ENCODE data around the gene NID1. TPM values are rescaled to one million over a fixed set of nuclear protein-coding genes. Genes with fewer than 3 reads are reported as not detected.
"Not testable (repeated sequence)": the region's sequence is repeated elsewhere in the genome, so short reads cannot be mapped to it uniquely, and the experiment has no call there.

The NID1 gene
- polyA plus RNA-seq, 4 donors, result 143 to 209 (median 187) TPM

DNA sequence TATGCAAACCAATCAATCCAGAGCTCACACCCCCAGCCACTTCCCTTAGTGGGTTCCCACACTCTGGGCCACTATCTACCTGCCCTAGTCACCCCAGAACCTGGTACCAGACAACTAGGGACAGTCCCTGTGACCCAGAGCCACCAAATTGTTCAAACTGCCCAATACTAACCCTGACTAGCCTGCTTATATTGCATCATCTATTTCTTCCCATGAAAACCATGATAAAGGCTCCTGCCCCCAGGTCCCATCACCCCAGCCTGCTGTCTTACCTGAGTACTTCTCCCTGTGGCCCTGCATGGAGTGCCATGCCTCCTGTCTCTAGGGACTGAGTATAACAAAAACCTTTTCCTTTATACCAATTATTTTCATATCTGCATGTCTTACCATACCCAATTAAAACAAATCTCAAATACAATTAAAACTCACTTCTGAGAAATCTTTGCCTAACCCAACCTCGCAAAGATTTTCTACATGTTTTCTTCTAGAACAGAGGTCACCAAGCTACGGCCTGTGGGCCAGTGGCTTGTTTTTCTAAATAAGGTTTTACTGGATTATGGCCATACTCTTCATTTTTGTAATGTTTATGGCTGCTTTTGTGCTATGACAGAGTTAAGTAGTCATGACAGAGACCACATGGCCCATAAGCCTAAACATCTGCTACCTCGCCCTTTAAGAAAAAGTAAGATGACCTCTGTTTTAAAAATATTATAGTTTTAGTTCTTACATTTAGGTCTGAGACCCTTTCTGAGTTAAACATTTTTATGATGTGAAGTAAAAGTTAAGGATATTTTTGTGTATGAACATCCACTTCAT, 31.0 kb upstream of the NID1 start:
- no peak for DNase-seq (ENCODE audit: low read depth in 4 of 4, low spot score in 3 of 4)

DNA sequence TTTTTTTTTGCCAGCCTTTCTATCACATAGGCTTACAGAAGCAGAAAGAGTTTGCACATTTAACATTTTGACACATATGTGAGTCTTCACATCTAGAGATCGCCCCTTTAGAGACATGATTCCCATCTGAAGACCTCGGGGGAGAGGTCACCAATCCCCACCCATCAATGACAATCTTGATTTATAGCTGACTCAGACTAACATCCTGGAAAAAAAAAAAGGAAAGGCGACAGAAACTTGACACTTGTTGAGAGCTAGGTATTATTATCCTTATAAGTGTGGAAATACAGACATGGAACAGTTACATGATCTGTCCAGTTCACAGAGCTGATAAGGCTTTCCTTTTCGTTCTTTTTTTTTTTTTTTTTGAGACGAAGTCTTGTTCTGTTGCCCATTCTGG, 28.0 kb upstream of the NID1 start:
- DNase-seq (ENCODE audit: low read depth in 4 of 4, low spot score in 3 of 4), result no peak

- DNase-seq (ENCODE audit: low read depth in 4 of 4, low spot score in 3 of 4), result no peak
Measured at GRCh38 chr1:236091933-236092318, 27.0 kb upstream of the NID1 start.

DNA sequence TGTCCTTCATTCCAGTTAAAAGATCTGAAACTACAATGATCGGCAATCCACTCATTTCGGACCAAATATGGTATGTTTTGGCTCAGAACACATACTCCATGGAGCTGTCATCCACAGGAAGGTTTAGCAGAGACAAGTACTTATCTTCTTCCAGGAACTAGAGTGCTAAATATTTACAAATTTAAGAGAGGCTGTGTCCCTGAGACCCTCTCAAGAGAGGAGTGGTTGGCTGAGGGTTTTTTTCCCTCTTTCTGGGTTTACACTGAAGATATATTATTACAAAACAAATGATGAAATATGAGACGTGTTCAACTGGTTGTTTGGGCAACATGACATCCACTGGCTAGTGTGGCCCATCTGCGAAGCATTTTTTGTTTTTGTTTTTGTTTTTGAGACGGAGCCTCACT, 25.9 kb upstream of the NID1 start:
- DNase-seq (ENCODE audit: low read depth in 4 of 4, low spot score in 3 of 4), result no peak

DNA sequence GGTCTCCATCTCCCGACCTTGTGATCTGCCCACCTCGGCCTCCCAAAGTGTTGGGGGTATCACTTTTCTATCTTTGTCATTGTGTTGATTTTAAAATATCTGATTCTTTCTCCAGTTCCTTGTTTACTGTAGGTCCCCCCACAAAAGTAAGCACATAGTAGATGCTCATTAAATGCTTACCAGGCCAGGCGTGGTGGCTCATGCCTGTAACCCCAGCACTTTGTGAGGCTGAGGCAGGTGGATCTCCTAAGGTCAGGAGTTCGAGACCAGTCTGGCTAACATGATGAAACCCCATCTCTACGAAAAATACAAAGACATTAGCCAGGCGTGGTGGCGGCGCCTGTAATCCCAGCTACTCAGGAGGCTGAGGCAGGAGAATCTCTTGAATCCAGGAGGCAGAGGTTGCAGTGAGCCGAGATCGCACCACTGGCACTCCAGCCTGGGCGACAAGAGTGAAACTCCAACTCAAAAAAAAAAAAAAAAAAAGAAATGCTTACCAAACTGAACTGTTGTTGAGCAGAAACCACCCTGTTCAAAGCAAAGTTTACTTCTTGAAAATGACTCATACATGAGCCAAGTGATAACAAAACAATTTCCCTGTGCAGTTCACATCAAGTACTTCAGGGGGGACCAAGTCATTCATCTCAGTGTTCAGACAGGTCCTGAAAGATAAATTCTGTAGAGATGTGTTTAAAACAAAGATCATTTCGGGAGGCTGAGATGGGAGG, 24.3 kb upstream of the NID1 start:
- no peak for DNase-seq (ENCODE audit: low read depth in 4 of 4, low spot score in 3 of 4)

GRCh38 chr1:236086537-236086936, 21.6 kb upstream of the NID1 start:
- no peak for DNase-seq (ENCODE audit: low read depth in 4 of 4, low spot score in 3 of 4)

DNA sequence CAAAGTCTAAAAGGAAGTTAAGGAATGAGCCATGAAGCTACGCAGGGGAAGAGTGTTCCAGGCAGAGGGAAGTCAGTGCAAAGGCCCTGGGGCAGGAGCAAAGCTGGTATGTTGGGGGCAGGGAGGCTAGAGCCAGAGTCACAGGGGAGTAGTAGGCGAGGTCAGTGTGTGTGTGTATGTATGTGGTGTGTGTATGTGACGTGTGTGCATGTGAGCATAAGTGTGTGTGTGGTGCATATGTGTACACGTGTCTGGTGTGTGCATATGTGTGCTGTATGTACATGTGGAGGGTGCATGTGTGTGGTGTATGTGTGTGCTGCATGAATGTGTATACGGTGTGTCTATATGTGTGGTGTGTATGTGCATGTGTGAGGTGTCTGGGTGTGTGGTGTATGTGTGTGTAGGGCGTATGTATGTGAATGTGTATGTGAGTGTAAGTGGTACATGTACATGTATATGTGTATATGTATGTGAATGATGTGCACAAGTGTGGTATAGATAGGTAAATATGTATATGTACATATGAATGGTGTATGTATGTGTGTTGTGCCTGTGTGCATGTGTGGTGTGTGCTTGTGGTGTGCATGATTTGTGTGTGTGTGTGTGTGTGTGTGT, 20.8 kb upstream of the NID1 start:
- DNase-seq (ENCODE audit: low read depth in 4 of 4, low spot score in 3 of 4), result no peak

DNA sequence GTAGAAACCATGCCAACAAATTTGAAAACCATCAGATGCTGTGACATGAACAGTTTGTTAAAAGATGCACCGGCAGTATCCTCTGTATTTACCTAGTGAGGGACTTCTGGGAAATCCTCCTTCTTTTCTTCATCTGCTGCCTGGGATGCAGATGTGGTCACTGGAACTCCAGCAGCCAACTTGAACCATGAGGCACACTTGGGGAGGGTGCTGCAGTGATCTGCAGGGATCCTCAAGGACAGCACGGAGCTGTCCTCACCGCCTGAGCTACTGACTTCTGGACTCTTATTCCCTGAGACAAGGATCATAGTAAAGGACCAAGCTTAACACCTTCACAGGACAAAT, 19.5 kb upstream of the NID1 start:
- no peak for DNase-seq (ENCODE audit: low read depth in 4 of 4, low spot score in 3 of 4)

GRCh38 chr1:236083650-236084385, 18.9 kb upstream of the NID1 start:
- DNase-seq (ENCODE audit: low read depth in 4 of 4, low spot score in 3 of 4), result no peak

GRCh38 chr1:236082526-236082925, 17.6 kb upstream of the NID1 start:
- DNase-seq (ENCODE audit: low read depth in 4 of 4, low spot score in 3 of 4), result no peak

GRCh38 chr1:236081546-236082227, 16.8 kb upstream of the NID1 start:
- no peak for DNase-seq (ENCODE audit: low read depth in 4 of 4, low spot score in 3 of 4)

GRCh38 chr1:236079703-236080102, 14.8 kb upstream of the NID1 start:
- DNase-seq (ENCODE audit: low read depth in 4 of 4, low spot score in 3 of 4), result no peak

GRCh38 chr1:236078993-236079392, 14.1 kb upstream of the NID1 start:
- DNase-seq (ENCODE audit: low read depth in 4 of 4, low spot score in 3 of 4), result no peak

GRCh38 chr1:236078077-236078476, 13.2 kb upstream of the NID1 start:
- DNase-seq (ENCODE audit: low read depth in 4 of 4, low spot score in 3 of 4), result not testable (repeated sequence)

DNA sequence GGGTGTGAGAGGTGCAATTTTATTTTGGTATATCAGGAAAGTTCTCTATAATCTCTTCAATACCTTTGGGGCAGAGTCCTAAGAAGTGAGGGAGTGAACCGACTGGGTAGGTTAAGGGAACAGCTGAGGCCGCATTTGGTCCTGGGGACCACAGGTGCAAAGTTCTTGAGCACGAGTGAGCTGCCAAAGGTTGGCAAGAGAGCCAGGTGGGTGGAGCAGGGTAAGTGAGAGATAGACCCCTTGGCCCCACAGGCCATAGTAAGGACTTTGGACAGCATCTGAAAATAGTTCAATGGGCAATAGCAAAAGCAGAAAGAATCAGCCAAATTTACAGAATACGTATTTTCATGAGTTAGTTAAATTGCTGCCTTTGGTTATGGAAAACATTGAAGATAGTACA, 11.0 kb upstream of the NID1 start:
- DNase-seq (ENCODE audit: low read depth in 4 of 4, low spot score in 3 of 4), result no peak

DNA sequence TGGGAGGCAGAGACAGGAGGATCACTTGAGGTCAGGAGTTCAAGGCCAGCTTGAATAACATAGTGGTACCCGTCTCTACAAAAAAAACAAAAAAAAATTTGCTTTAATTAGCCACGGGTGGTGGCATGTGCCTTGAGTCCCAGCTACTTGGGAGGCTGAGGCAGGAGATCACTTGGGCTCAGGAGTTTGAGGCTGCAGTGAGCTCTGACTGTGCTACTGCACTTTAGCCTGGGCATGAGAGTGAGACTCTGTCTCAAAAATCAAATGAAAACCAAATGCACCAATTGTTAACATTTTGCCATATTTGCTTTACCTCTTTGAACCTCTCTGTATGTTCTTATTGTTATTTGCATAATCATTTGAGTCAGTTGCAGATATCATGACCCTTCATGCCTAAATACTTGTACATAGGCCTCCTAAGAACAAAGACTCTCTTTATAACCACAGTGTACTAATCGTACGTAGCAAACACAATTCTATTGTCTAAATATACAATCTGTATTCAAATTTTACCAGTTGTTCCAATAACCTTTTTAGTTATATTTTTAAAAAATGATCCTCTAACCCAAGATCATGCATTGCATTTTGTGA, 8.5 kb upstream of the NID1 start:
- DNase-seq (ENCODE audit: low read depth in 4 of 4, low spot score in 3 of 4), result no peak

DNA sequence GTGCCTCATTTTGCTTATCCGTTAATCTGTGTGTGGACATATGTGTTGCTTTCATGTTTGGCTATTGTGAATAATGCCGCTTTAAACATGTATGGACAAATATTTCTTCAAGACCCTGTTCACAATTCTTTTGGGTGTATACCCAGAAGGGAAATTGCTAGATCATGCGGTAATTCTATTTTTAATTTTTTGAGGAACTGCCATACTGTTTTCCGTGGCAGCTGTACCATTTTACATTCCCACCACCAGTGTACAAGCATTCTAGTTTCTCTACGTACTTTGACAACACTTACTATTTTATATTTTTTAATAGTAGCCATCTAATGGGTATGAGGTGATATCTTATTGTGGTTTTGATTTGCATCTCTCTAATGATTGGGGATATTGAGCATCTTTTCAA, 7.1 kb upstream of the NID1 start:
- no peak for DNase-seq (ENCODE audit: low read depth in 4 of 4, low spot score in 3 of 4)

DNA sequence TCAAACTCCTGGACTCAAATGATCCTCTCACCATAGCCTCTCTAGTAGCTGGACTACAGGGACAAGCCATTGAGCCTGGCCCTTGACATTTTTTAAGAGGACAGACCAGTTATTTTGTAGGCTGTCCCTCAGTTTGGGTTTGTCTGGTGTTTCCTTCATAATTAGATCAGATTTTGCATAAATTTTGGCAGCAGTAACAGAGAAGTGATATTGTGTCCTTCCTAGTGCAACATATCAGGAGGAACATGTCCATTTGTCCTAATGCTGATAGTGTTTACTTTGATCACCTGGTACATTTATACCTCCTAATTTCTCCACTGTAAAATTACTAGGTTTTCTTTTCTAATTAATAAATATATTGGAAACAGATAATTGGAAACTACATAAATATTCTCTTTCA, 5.9 kb upstream of the NID1 start:
- no peak for DNase-seq (ENCODE audit: low read depth in 4 of 4, low spot score in 3 of 4)

DNA sequence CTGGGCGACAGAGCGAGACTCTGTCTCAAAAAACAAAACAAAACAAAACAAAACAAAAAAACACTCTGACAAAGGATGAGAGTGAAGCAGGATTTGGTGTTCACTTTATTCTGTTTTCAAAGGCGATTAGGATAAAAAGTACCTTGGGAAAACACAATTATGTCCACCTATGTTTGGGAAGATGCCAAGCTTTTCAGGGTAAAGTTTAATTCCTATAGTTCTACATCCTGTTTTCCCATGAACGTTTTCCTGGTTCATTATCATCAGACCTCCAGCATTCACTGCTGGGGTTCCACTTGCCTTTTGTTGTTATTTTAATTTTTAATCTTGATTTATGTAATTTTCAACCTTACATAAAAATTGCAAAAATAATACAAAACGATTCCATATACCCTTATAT, 4.9 kb upstream of the NID1 start:
- no peak for DNase-seq (ENCODE audit: low read depth in 4 of 4, low spot score in 3 of 4)

GRCh38 chr1:236067854-236068454, 3.1 kb upstream of the NID1 start:
- no peak for DNase-seq (ENCODE audit: low read depth in 4 of 4, low spot score in 3 of 4)

Data from left renal pelvis (tissue), 4 donors.